NCI-H2081 (cell line): ENCODE data around the gene SLCO1B3.
A peak's percentile ranks its signal among the peaks of the same experiment; 100 is the strongest.

ENCODE experiments used
- DNase-seq, 2 experiments: peaks; one replicate each; lab custom pipeline; 2025; lab: John Stamatoyannopoulos, UW

SLCO1B3 gene

DNA sequence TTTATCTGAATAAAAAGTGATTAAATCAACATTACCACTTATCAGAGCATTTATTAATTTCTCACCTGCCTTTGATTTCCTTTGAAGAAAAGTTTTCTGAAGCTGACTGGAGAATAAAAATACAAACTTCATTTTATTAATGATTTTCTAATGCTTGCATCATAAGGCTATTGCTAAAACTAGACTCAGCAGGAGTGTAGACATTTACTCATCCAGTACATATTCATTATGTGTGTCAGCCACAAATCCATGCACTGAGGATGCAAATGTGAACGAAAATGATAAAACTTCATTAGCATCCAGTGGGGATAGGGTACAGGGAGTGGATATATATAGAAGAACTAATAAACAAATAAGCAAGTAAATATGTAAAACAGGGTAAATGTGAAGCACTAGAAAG, 74.6 kb downstream of the SLCO1B3 start:
- no peak for DNase-seq

GRCh38 chr12:20885552-20885951, 75.0 kb downstream of the SLCO1B3 start:
- DNase-seq = no peak

- DNase-seq = no peak
These were observed 106.8 kb downstream of the SLCO1B3 start for GRCh38 chr12:20917269-20917668.

GRCh38 chr12:20917819-20918218, 107.3 kb downstream of the SLCO1B3 start:
- no peak for DNase-seq

GRCh38 chr12:20931894-20932293, 121.4 kb downstream of the SLCO1B3 start:
- no peak for DNase-seq

- peak; percentile 3 to 13 for DNase-seq
These were observed 136.2 kb downstream of the SLCO1B3 start for GRCh38 chr12:20946732-20947131.

DNA sequence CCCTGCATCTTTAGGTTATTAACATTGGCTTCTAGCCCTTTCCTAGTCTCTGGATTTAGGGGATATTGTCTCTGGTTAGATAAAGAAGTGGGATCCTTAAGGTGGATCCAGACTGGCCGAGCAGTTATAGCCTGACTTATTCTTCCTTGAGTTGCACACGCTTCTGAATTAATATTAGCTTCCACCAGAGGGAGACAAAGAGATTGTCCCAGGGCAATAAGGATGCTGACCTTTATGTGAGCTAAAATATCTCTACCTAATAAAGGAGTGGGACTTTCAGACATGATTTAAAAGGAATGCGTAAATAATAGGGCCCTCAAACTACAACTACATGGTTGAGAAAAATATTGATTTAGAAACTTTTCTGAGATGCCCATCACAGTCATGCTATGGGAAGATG, 139.7 kb downstream of the SLCO1B3 start:
- peak; percentile 8 to 12 for DNase-seq

- no peak for DNase-seq
These were observed 152.8 kb downstream of the SLCO1B3 start for GRCh38 chr12:20963303-20963702.

GRCh38 chr12:20963762-20964161, 153.3 kb downstream of the SLCO1B3 start:
- peak in 1 of 2 experiments; percentile 33 for DNase-seq
